WTC11 (cell line): ENCODE measurements around the gene CLEC16A. TPM values are rescaled to one million over a fixed set of nuclear protein-coding genes. Genes with fewer than 3 reads are reported as not detected.

Experiments used
- ATAC-seq: fragments of 200-7000 bp; cut with Tn5 transposase; 2 replicates; pipeline ENCODE4 v1.10.0; 2021; ENCODE audit warnings: mild to moderate bottlenecking, moderate library complexity
- CTCF ChIA-PET: fragments of 300-600 bp; sonication (Branson Sonifier 250); formaldehyde crosslinking; loops from one replicate; lab custom pipeline; 2021; ENCODE audit warnings: antibody characterized with exemption; lab: Charles Lee
- POLR2A ChIA-PET: fragments of 350-600 bp; sonication (Branson Sonifier 250); formaldehyde crosslinking; loops from one replicate; lab custom pipeline; 2021; ENCODE audit warnings: antibody characterized with exemption; lab: Charles Lee
- DNase-seq: peaks from one replicate; pipeline ENCODE4 v3.0.0; 2021; ENCODE audit warnings: low spot score
- H3K27ac Mint-ChIP-seq: 2 replicates; pipeline ENCODE4 v1.8.0; 2021; ENCODE audit warnings: mixed read lengths
- H3K27me3 Mint-ChIP-seq: 2 replicates; pipeline ENCODE4 v1.8.0; 2021; ENCODE audit warnings: low read depth, mild to moderate bottlenecking, moderate library complexity, mixed read lengths
- H3K36me3 Mint-ChIP-seq: 2 replicates; pipeline ENCODE4 v1.8.0; 2021; ENCODE audit warnings: mixed read lengths
- H3K4me1 Mint-ChIP-seq: 2 replicates; pipeline ENCODE4 v1.8.0; 2022; ENCODE audit warnings: mixed read lengths
- H3K4me3 Mint-ChIP-seq: 2 replicates; pipeline ENCODE4 v1.8.0; 2021; ENCODE audit warnings: mild to moderate bottlenecking, moderate library complexity, mixed read lengths
- H3K9me3 Mint-ChIP-seq: 2 replicates; pipeline ENCODE4 v1.8.0; 2021; ENCODE audit warnings: mixed read lengths
- ATF1 ChIP-seq: sonication (generic); formaldehyde crosslinking; IDR thresholded peaks from 2 replicates; pipeline ENCODE4 v1.8.1; 2023; ENCODE audit warnings: mild to moderate bottlenecking, moderate library complexity, missing genetic modification reagents
- ATF2 ChIP-seq: sonication (generic); formaldehyde crosslinking; IDR thresholded peaks from 2 replicates; pipeline ENCODE4 v1.8.1; 2022; ENCODE audit warnings: low read depth, missing genetic modification reagents, borderline replicate concordance
- CREB1 ChIP-seq: sonication (generic); formaldehyde crosslinking; IDR thresholded peaks from 2 replicates; pipeline ENCODE4 v1.8.0; 2023; ENCODE audit warnings: mild to moderate bottlenecking, missing genetic modification reagents
- CREM ChIP-seq: sonication (generic); formaldehyde crosslinking; IDR thresholded peaks from 2 replicates; pipeline ENCODE4 v1.8.1; 2022; ENCODE audit warnings: mild to moderate bottlenecking, missing genetic modification reagents, moderate library complexity
- E2F4 ChIP-seq: sonication (generic); formaldehyde crosslinking; IDR thresholded peaks from 2 replicates; pipeline ENCODE4 v1.8.1; 2022; ENCODE audit warnings: low read depth, mild to moderate bottlenecking, moderate library complexity, missing genetic modification reagents, borderline replicate concordance
- ERG ChIP-seq: fragments of 250-450 bp; sonication (Bioruptor Pico); IDR thresholded peaks from 2 replicates; pipeline ENCODE4 v1.8.0; 2021; ENCODE audit warnings: mild to moderate bottlenecking
- FOXK1 ChIP-seq: sonication (generic); formaldehyde crosslinking; IDR thresholded peaks from 2 replicates; pipeline ENCODE4 v1.8.0; 2022; ENCODE audit warnings: mild to moderate bottlenecking, moderate library complexity, missing genetic modification reagents
- GABPB1 ChIP-seq: sonication (generic); formaldehyde crosslinking; IDR thresholded peaks from 2 replicates; pipeline ENCODE4 v1.8.1; 2023; ENCODE audit warnings: mild to moderate bottlenecking, missing genetic modification reagents
- HMGA2 ChIP-seq: fragments of 250-450 bp; sonication (Bioruptor Pico); IDR thresholded peaks from 2 replicates; pipeline ENCODE4 v1.4.0; 2021; ENCODE audit warnings: mild to moderate bottlenecking, moderate library complexity
- HMGXB4 ChIP-seq: sonication (generic); formaldehyde crosslinking; IDR thresholded peaks from 2 replicates; pipeline ENCODE4 v1.8.1; 2023; ENCODE audit warnings: mild to moderate bottlenecking, moderate library complexity, missing genetic modification reagents
- JUN ChIP-seq: sonication (generic); formaldehyde crosslinking; IDR thresholded peaks from 2 replicates; pipeline ENCODE4 v1.8.0; 2023; ENCODE audit warnings: mild to moderate bottlenecking, missing genetic modification reagents
- MYBL2 ChIP-seq: sonication (generic); formaldehyde crosslinking; IDR thresholded peaks from 2 replicates; pipeline ENCODE4 v1.8.1; 2023; ENCODE audit warnings: mild to moderate bottlenecking, moderate library complexity, missing genetic modification reagents
- PRDM15 ChIP-seq: sonication (generic); formaldehyde crosslinking; IDR thresholded peaks from 2 replicates; pipeline ENCODE4 v1.8.0; 2022; ENCODE audit warnings: missing genetic modification reagents
- PRRX2 ChIP-seq: fragments of 250-450 bp; sonication (Bioruptor Pico); IDR thresholded peaks from 2 replicates; pipeline ENCODE4 v1.8.0; 2021; ENCODE audit warnings: mild to moderate bottlenecking
- RORB ChIP-seq: fragments of 250-450 bp; sonication (Bioruptor Pico); IDR thresholded peaks from 2 replicates; pipeline ENCODE4 v1.9.0; 2021; ENCODE audit warnings: mild to moderate bottlenecking
- SMAD3 ChIP-seq: sonication (generic); formaldehyde crosslinking; IDR thresholded peaks from 2 replicates; pipeline ENCODE4 v1.8.0; 2022; ENCODE audit warnings: missing genetic modification reagents, mild to moderate bottlenecking, borderline replicate concordance
- SMAD4 ChIP-seq: sonication (generic); formaldehyde crosslinking; IDR thresholded peaks from 2 replicates; pipeline ENCODE4 v1.8.0; 2022; ENCODE audit warnings: mild to moderate bottlenecking, missing genetic modification reagents
- STAT6 ChIP-seq: sonication (generic); formaldehyde crosslinking; conservative IDR thresholded peaks from 2 replicates; pipeline ENCODE4 v1.8.1; 2023; ENCODE audit warnings: mild to moderate bottlenecking, low read depth, missing genetic modification reagents, moderate library complexity
- USF1 ChIP-seq: sonication (generic); formaldehyde crosslinking; IDR thresholded peaks from 2 replicates; pipeline ENCODE4 v1.8.0; 2022; ENCODE audit warnings: mild to moderate bottlenecking, missing genetic modification reagents
- ZMAT4 ChIP-seq: fragments of 250-450 bp; sonication (Bioruptor Pico); IDR thresholded peaks from 2 replicates; pipeline ENCODE4 v1.9.0; 2021; ENCODE audit warnings: mild to moderate bottlenecking
- ZNF263 ChIP-seq: sonication (generic); formaldehyde crosslinking; IDR thresholded peaks from 2 replicates; pipeline ENCODE4 v1.8.1; 2022; ENCODE audit warnings: low read depth, mild to moderate bottlenecking, moderate library complexity, missing genetic modification reagents
- ZNF396 ChIP-seq: fragments of 250-450 bp; sonication (Bioruptor Pico); IDR thresholded peaks from 2 replicates; pipeline ENCODE4 v1.8.0; 2021; ENCODE audit warnings: mild to moderate bottlenecking, moderate library complexity, borderline replicate concordance
- total RNA-seq: library from RNA; stranded (reverse); gene quantifications from 3 replicates; pipeline ENCODE4 v1.2.3, GENCODE V29; 2021

The CLEC16A gene
- total RNA-seq, 1 experiment from 2014 or later = 14.4 TPM

GRCh38 chr16:11213373-11213772 is 269.0 kb downstream of the CLEC16A start:
- DNase-seq = no peak
- Mint-ChIP-seq H3K27ac (no peak overlapping the region), H3K36me3 (peaks cover 14% of the 10 kb centered on the region), H3K4me1 (no peaks in the 10 kb centered on the region), H3K4me3 (no peak overlapping the region), H3K9me3 (peaks cover 25% of the 10 kb centered on the region), H3K27me3 (no peaks in the 10 kb centered on the region)
- TF ChIP-seq PRDM15 (CRISPR knock-in tag) = no peak
- TF ChIP-seq MYBL2 (CRISPR knock-in tag) = no peak
- no peak for TF ChIP-seq CREB1 (CRISPR knock-in tag)
- TF ChIP-seq GABPB1 (CRISPR knock-in tag) = no peak
- POLR2A ChIA-PET = interaction anchor here (0.7 kb wide), 1 partner anchor 251 kb away, joined by 4 read pairs; no protein-coding TSS in a partner anchor
- CTCF ChIA-PET = interaction anchor here (0.9 to 1.7 kb wide), 2 partner anchors 43 to 159 kb away, joined by 6 read pairs; partner anchors contain the start of gene SOCS1
- ATAC-seq = no peak

GRCh38 chr16:11213799-11214198 is 269.4 kb downstream of the CLEC16A start:
- H3K9me3 Mint-ChIP-seq = peaks cover 29% of the 10 kb centered on the region
- H3K4me1 Mint-ChIP-seq = no peaks in the 10 kb centered on the region
- H3K27ac Mint-ChIP-seq = no peak overlapping the region
- H3K36me3 Mint-ChIP-seq = peaks cover 18% of the 10 kb centered on the region
- TF ChIP-seq ZNF263 (CRISPR knock-in tag) = no peak
- TF ChIP-seq PRRX2 = no peak
- no peak for TF ChIP-seq CREM (CRISPR knock-in tag)
- TF ChIP-seq HMGXB4 (CRISPR knock-in tag) = no peak
- no peak for TF ChIP-seq SMAD3 (CRISPR knock-in tag)
- no peak for TF ChIP-seq E2F4
- TF ChIP-seq JUN = no peak
- no peak for TF ChIP-seq CREB1 (CRISPR knock-in tag)
- TF ChIP-seq ERG = no peak
- TF ChIP-seq FOXK1 = no peak
- no peak for TF ChIP-seq HMGA2
- no peak for TF ChIP-seq RORB
- no peak for TF ChIP-seq SMAD4
- no peak for TF ChIP-seq ATF2 (CRISPR knock-in tag)
- no peak for TF ChIP-seq USF1 (CRISPR knock-in tag)
- no peak for TF ChIP-seq ZMAT4
- no peak for TF ChIP-seq STAT6 (CRISPR knock-in tag)
- no peak for TF ChIP-seq ATF1 (CRISPR knock-in tag)
- no peak for TF ChIP-seq ZNF396 (CRISPR knock-in tag)
- DNase-seq (no peak), ATAC-seq (no peak)
- peaks cover 3% of the 10 kb centered on the region for H3K27me3 Mint-ChIP-seq
- ChIA-PET CTCF (interaction anchor here (0.8 to 0.9 kb wide), 2 partner anchors 43 to 243 kb away, joined by 4 to 6 read pairs; partner anchors contain the start of gene SOCS1), POLR2A (interaction anchor here (0.7 kb wide), 1 partner anchor 251 kb away, joined by 4 read pairs; no protein-coding TSS in a partner anchor)
- no peak overlapping the region for H3K4me3 Mint-ChIP-seq
